HG03442 (cell line): ENCODE measurements around the gene COL18A1.
"Not testable (repeated sequence)": the region's sequence is repeated elsewhere in the genome, so short reads cannot be mapped to it uniquely, and the experiment has no call there.

Experiments used
- ATAC-seq: cut with Tn5 transposase; IDR thresholded peaks from one replicate; pipeline ENCODE4 v1.9.1; 2021; ENCODE audit warnings: mild to moderate bottlenecking, moderate library complexity; ENCODE audit not compliant: unreplicated experiment

Gene COL18A1

GRCh38 chr21:45528028-45528705 is 123.2 kb downstream of the COL18A1 start:
- no peak for ATAC-seq

GRCh38 chr21:45528981-45529784 is 124.2 kb downstream of the COL18A1 start:
- ATAC-seq: no peak

DNA sequence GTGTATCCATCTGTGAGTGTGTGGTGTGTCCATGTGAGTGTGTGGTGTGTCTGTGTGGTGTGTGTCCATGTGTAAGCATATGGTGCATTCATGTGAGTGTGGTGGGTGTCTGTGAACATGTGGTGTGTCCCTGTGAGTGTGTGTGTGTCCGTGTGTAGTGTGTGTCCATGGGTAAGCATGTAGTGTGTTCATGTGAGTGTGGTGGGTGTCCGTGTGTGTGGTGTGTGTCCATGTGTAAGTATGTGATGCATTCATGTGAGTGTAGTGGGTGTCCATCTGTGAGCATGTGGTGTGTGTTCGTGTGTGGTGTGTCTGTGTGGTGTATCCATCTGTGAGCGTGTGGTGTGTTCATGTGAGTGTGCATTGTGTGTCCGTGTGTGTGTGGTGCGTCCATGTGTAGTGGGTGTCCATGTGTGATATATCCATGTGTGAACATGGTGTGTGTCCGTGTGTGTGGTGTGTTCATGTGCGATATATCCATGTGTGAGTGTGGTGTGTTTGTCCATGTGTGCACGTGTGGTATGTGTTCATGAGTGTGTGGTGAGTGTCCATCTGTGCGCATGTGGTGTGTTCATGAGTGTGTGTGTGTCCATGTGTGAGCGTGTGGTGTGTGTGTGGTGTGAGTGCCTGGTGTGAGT is 124.9 kb downstream of the COL18A1 start:
- no peak for ATAC-seq

DNA sequence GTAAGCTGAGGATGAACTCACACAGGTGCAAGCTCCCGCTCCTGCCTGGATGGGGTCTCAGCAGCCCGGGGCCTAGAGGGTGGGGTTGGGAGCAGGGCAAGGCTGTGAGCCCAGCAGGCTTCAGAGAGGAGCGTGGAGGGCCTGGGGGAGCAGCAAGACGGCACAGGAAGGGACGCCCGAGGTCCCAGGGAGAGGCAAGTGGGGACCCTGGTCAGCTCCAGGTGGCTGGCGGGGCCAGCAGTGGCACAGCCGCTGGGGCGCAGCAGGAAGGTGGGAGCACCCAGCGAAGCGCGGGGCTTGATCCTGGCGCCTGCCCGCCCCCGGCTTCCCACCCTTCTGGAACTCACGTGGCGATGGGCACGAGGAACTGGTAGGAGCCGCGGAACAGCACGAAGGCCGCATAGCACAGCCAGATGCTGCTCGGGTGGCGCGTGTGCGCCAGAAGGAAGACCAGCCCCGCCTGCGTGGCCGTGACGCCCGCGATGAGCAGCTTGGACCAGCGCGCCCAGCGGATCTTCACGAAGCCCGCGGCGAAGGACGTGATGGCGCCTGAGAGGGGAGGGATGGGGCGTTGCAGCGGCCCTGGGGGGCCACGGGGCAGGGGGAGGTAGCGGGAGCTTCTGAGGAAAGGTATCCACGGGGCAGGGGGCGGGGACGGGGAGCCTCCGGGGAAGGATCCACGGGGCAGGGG is 125.6 kb downstream of the COL18A1 start:
- ATAC-seq: no peak

- ATAC-seq: not testable (repeated sequence)
Observed at GRCh38 chr21:45531114-45531392, 126.1 kb downstream of the COL18A1 start.

DNA sequence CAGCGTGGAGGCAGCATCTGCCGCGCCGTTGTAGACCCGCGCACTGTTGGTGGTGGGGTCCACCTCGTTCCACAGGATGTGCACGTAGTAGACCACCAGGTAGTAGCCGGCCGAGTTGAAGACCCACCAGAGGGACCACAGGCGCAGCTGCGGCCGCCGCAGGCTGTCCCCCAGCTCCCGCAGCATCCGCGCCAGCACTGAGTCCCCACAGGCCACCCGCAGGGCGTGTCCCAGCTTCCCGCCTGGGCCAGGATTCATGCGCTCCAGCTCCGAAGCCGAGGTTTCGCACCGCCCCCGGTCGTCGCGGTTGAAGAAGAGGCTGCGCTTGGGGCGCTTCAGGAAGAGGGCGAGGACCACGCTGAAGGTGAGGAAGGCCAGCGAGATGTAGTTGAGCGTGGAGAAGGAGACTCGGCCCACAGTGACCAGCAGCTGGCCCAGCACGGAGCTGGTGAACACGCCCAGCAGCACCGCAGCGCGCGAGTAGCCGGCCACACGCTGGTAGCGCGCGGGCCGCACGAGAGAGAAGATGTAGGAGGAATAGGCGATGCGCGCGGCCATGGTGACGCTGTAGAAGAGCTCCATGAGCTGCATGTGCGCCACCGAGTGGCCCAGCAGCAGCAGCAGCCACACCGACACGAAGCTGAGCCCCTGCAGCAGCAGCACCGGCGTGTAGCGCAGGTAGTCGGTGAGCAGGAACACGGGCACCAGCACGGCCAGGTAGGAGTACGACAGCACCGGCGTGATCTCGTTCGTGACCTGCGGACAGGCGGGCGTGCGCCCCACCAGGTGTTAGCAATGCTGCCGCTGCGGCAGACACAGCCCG is 126.6 kb downstream of the COL18A1 start:
- ATAC-seq: no peak

DNA sequence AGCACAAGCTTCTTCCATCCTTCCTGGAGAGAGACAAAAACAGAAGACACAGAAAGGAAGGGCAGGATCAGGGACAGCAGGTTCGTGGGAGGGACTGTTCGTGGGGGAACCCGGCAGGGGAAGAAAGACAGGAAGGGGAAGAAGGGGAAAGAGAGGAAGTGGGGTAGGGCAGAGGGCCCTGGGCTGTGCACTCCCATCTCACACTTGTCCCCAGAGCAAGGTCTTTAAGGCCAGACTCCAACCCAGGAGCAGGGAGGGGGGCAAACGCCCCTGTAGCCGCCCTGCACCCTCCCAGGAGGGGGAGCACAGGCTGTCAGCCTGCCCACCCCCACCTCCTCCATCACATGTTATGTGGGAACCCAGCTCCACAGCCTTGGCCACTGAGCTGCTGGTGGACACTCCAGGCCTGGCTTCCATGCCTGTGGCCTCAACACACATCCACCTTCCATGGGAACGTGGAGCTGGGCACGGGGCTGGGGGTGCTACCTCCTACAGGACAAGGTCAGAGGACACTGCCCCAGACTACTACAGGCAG is 127.9 kb downstream of the COL18A1 start:
- no peak for ATAC-seq

GRCh38 chr21:45533361-45533845 is 128.4 kb downstream of the COL18A1 start:
- ATAC-seq: no peak

GRCh38 chr21:45533846-45534635 is 129.1 kb downstream of the COL18A1 start:
- ATAC-seq: no peak

DNA sequence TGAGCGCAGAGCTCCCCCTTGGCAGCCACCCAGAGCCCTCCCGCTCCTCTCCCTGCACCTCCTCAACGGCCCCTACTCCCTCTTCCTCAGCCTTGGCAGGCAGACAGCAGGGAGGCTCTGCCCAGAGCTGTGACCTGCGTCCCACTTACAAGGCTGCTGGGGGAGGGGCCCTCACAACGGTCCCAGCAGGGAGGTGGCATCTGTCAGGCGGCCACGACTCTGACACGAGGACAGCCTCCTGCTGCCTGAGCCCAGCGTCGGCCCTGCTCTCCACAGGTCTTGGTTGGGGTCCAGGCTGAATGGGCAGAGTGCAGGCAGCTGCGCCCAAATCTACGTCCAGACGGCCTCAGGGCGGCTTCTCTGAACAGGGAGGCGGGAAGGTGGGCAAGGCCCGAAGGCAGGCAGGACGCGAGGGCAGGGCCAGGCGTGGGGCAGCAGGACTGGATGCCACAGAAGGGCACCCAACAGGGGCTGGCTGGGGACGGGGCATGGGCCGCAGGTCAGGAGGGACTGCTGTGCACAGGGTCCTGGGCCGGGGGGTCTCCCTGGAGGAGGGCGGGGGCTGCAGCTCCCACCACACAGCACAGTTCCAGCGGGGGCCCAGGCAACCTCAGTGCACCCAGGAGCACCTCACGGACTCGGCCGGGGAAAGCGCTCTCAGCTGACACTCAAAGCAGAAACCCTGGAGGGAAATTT is 129.8 kb downstream of the COL18A1 start:
- ATAC-seq: no peak

- no peak for ATAC-seq
Observed at GRCh38 chr21:45535341-45536081, 130.5 kb downstream of the COL18A1 start.

DNA sequence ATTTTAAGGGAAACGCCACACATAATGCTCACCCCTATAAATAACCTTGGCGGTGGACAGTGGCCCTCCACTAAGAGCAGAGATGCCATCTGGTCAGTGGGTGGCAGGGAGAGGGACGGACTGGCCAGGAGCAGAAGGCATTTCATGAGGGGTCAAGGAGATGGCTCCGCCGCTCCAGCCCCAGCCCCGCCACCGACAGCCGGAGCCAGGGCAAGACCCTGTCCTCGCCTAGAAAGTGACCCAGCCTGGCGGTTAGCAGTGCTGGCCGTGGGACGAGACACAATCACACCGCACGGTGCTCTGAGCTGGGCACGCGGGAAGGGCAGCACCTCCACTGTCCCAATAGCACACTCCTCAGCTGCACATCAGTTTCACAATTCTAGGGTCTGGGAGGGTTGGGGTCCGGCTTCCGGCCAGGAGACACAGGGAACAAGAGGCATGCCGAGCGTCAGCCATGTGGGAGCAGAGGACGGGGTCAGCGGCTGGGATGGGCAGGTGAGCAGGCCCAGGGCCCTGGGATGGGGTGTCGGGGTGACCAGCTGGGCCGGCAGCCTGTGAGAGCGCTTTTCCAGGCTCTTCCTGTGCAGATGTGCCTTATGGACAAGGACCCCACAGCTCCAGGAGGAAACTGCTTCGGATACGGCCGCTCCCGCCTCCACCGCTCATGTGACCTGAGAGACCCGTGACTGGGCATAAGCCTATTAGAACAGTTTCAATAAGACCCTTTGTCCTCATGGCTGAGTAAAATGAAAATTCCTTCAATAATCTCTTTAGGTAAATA is 131.5 kb downstream of the COL18A1 start:
- no peak for ATAC-seq

GRCh38 chr21:45537111-45537745 is 132.3 kb downstream of the COL18A1 start:
- no peak for ATAC-seq

DNA sequence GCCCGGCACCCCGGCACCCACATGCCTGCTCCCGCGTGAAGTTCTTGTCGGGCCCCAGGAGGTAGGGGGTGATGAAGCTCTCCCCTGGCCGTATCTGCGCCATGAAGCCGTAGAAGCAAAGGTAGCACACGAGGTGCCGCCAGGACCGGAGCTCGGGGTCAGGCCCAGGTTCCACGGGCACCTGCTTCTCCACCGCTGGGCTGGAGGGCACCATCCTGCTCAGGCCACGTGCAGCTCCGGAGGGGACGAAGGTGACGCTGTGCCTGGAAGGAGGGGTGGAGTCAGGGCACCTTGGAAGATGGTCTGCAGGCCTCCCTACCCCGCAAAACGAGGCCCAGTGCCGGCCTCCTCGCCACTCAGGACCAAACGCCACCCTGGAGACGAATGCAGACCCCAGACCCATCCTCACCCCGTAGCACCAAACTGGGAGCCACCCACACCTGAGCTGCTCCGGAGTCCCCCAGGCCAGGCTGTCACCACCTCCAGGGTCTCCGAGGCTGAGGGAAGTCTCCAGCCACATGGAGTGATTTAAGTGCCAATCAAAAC is 132.9 kb downstream of the COL18A1 start:
- no peak for ATAC-seq

DNA sequence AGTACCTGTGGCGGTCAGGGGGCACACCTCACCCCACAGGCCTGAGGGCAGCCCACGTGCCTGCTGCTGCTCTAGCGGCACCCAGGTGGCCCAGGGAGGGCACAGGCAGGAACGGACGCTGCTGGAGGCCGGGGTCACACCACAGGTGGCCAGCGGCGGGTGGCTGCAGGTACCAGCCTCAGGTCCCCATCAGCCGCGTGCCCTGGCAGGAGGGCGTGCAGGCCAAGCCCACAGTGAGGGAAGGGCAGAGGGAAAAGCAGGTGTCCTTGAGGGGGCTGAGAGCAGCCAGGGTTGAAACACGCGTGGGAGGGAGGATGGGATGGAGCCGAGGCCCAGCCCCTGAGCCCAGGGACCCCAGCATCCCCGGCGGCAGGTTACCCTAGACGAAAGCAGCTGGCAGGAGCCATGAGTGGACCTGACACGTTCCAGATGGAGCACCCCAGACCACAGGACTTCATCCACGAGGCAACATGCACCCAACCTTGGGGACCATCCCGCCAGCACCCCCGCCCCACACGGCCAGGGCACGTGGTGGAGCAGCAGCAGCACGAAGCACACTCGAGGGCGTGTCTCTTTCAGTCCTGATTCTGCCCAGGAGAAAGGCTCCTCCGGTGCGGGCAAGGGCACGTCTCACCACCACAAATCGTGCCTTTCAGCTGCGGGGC is 133.5 kb downstream of the COL18A1 start:
- ATAC-seq: no peak
